Loucy (cell line): ENCODE data around the gene KLHDC4.

Source experiments
- EZH2phosphoT487 ChIP-seq: fragments of 200-600 bp; IDR thresholded peaks from 2 replicates; pipeline ENCODE4 v1.6.1; 2018; ENCODE audit warnings: antibody characterized with exemption, mild to moderate bottlenecking, moderate library complexity, borderline replicate concordance
- TF ChIP-seq, protein P1 (sequence below): fragments of 200-600 bp; sonication (generic); conservative IDR thresholded peaks from 2 replicates; pipeline ENCODE4 v1.5.1; 2014; ENCODE audit warnings: mild to moderate bottlenecking, antibody characterized with exemption, low read length

- TF ChIP-seq, protein P1, sequence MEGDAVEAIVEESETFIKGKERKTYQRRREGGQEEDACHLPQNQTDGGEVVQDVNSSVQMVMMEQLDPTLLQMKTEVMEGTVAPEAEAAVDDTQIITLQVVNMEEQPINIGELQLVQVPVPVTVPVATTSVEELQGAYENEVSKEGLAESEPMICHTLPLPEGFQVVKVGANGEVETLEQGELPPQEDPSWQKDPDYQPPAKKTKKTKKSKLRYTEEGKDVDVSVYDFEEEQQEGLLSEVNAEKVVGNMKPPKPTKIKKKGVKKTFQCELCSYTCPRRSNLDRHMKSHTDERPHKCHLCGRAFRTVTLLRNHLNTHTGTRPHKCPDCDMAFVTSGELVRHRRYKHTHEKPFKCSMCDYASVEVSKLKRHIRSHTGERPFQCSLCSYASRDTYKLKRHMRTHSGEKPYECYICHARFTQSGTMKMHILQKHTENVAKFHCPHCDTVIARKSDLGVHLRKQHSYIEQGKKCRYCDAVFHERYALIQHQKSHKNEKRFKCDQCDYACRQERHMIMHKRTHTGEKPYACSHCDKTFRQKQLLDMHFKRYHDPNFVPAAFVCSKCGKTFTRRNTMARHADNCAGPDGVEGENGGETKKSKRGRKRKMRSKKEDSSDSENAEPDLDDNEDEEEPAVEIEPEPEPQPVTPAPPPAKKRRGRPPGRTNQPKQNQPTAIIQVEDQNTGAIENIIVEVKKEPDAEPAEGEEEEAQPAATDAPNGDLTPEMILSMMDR = no peak
- TF ChIP-seq EZH2phosphoT487 = no peak
These were observed 60.0 kb downstream of the KLHDC4 start for GRCh38 chr16:87705771-87706277.
